HUDEP-2 (cell line): ENCODE data around the gene KRTAP10-1.
"Not testable (repeated sequence)": the region's sequence is repeated elsewhere in the genome, so short reads cannot be mapped to it uniquely, and the experiment has no call there.

Source experiments
- DNase-seq, 76 experiments: peaks; one replicate each; lab custom pipeline; 2025; ENCODE audit not compliant: unreplicated experiment in 76 of 76; lab: John Stamatoyannopoulos, UW

KRTAP10-1 gene

GRCh38 chr21:44571844-44572782, 32.1 kb upstream of the KRTAP10-1 start:
- DNase-seq: no peak

GRCh38 chr21:44571296-44571695, 31.3 kb upstream of the KRTAP10-1 start:
- no peak for DNase-seq

DNA sequence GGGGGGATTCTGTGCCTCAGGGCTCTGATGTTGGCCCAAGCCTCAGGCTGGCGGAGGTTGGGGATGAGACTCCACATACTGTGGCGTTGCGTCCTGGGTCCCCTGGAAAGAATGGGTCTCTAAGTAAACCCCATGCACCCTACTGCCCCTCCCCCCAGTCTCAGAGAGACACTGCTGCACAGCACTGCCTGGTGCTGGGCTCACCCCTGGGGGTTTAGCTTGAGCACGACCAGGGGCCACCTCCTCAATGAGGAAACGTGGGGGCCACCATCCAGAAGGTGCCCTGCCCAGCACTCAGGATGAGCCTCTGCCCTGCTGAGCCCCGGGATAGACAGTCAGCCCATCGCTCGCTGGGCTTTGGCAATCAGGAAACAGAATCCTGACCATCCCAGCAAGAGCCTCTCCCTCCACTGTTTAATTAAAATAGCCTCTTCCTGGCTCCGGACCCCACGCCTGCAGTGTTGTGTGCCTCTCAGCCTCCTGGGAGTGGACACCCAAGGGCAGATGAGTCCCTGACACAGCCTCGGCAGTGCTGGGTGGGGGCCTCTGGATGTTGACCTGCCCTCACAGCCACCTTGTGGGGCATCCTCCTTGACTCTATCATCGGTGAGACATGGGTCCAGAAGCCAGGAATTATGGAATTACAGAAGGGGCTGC, 30.0 kb upstream of the KRTAP10-1 start:
- no peak for DNase-seq

- no peak for DNase-seq
Measured at GRCh38 chr21:44568667-44569556, 28.9 kb upstream of the KRTAP10-1 start.

DNA sequence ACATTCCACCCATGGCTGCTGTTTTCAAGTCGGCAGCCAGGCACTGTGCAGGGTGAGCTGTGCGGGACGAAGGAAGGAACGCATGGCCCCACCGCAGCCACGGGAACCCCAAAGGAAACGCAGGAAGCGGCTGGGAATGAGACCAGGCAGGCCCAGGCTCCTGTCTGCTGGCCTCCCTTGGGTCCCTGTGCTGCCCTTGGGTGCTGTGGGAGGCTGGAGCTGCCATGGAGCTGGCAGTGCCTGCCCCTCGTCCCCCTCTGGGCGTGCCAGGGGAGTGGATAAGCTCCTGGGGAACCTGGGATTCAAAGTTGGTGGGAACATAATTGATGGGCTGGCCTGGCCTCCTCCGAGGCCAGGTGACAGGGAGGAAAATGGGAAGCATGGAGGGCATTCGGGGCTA, 28.3 kb upstream of the KRTAP10-1 start:
- DNase-seq: no peak

GRCh38 chr21:44567481-44568171, 27.6 kb upstream of the KRTAP10-1 start:
- DNase-seq: no peak

DNA sequence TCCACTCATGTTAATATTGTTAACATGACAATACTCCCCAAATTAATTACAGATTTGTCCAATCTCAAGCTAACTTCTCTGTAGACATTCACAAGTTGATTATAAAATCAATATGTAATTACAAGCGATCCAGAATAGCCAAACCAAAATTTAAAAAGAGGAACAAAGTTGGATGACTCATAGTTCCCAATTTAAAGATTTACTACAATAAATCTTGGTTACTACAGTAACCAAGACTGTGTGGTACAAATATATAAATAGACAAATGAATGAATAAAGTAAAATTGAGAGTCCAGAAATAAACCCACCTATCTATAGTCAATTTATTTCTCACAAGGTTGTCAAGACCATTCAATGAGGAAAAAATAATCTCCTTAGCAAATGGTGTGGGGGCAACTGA, 26.4 kb upstream of the KRTAP10-1 start:
- no peak for DNase-seq

DNA sequence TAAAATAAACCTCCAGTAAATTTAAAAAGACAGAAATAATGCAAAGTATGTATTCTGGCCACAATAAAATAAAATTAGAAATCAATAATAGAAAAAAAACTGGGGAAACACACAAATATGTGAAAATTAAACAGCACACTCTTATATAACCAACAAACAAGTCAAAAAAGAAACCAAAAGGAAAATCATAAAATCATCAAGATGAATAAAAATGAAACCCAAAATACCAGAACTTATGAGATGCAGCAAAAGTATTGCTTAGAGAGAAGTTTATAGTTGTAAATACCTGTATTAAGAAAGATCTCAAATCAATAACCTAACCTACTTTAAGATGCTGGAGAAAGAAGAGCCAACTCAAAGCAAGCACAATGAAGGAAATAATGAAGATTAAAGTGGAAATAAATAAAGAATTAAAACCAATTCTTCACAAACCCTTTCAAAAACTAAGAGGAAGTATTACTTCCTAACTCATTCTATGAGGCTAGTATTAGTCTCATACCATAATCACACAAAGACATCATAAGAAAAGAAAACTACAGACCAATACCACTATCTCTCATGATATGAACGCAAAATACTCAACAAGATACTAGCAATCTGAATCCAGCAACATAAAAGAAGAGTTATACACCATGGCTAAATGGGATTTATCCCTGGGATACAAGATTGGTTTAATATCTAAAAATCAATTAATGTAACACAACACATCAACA, 25.0 kb upstream of the KRTAP10-1 start:
- DNase-seq: no peak

DNA sequence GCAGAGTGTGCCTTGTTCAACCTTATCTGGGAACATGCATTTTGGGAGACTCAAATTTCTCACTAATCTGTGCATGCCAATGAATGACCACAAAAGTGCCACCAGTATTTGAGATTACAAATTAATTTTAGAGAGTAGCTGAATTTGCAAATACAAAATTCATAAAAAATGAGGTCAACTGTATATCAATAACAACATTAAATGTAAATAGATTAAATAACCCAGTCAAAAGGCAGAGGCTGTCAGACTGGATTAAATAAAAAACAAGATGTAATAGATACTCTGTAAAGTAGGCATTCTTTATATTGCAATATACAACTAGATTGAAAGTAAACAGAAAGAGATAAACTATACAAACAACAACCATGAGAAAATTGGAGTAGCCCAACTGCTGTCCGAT, 24.1 kb upstream of the KRTAP10-1 start:
- DNase-seq: no peak

DNA sequence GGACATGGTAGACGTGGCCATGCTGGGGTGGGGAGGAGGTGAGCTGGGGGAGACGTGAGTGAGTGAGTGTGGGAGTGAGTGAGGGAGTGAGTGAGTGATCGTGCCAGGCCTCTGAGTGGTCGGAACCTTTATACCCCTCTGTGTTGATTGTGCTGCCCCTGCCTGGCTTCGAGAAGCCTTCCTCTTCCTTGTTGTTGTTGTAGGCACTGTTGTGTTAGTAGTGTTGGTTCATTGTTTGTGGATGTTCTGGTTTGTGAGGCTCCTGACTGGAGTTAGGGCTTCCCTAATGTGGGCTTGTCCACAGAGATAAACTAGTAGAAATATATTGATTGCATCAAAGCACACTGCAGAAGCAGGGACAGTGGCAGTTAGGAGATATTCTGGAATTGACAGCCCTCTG, 18.7 kb upstream of the KRTAP10-1 start, which contains the start of gene KRTAP10-3:
Gene KRTAP10-3 (minus strand): TSS at position 101 of the 400 bp plus-strand sequence. CDS start 80 bp downstream, at position 21.
- no peak for DNase-seq

GRCh38 chr21:44558329-44558675, 18.3 kb upstream of the KRTAP10-1 start:
- not testable (repeated sequence) for DNase-seq

- no peak for DNase-seq
Measured at GRCh38 chr21:44557491-44558328, 17.7 kb upstream of the KRTAP10-1 start.

DNA sequence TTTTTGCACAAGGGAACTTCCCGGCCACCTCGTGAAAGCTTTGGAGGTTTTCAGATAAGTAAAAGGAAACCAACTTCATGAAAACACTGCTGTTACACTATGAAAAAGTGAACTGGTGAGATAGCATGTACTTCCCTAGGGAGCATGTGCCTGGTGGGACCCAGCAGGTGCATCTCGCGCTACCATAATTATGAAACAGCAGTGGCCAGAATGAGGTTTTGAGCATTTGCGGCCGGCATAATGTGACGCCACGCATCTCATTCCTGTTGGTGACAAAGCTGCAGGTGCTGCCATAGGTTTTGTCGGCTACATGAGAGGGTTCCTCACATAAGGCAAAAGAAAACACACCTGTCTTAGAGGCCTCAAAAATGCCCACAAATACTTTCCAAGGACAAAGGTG, 16.9 kb upstream of the KRTAP10-1 start:
- no peak for DNase-seq

GRCh38 chr21:44555200-44555875, 15.3 kb upstream of the KRTAP10-1 start:
- DNase-seq: no peak

DNA sequence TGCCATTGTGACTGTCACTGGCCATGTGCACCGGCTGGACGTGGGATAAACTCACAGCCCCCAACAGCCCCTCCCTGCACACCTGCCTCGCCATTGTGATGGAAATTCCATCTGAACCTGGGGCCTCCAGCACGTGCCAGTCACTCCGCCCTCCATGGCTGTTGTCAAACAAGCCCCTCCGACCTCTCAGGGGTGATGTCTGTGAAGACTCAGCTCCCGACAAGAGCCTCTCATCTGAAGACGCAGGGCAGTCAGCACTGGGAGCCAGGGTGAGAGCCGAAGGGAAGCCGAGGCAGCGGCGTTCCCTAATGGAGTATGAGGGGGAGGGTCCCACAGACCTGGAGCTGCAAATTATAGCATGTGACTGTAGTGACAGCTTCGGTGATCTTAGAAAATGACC, 12.7 kb upstream of the KRTAP10-1 start:
- DNase-seq: no peak

DNA sequence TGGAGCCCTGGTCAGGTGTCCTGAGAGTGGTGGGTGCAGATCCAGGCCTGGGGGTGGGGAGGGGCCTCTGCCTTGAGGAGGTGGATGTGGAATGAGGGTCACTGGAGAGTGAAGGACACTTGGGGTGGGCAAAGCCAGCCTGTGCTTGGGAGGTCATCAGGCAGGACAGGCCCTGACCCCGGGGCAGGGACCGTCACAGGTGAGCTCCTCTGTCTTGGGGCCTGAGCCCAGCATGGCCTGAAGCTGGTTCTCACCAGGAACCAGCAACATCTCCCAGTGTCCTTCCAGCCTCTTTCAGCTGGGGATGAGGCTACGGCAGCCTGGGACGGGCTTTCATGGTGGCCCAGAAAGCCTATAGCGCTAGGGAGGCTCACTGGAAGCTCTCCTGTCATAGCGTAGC, 12.1 kb upstream of the KRTAP10-1 start:
- no peak for DNase-seq

DNA sequence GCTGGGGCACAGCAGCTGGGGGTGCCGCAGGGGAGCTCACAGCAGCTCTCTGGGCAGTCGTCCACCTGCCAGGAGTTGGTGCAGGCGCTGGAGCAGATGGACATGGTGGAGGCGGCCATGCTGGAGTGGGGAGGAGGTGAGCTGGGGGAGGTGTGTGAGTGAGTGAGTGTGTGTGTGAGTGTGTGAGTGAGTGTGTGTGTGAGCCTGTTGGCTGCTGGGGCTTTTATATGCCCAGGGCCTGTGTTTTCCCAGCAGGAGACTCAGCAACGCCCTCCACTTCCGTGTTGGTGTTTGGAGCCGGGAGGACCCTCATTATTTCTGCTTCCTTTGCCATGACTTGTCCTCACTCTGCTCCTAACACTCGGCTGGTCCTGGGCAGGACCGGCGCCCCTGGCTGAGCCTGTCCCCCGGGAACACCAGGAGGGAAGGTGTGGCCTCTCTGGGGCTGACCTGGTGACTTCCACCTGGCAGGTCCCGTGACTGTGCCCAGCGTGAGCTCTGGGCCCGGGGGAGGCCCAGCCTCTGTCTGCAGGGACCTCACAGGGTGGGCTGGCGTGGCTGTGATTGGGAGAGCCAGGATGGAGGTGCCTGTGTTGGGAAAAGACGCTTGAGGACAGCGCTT, 11.5 kb upstream of the KRTAP10-1 start, which contains the start of gene KRTAP10-2:
Gene KRTAP10-2 (minus strand): TSS at position 166 of the 622 bp plus-strand sequence. CDS start 47 bp downstream, at position 119.
- no peak for DNase-seq

- DNase-seq: no peak
Measured at GRCh38 chr21:44550807-44551206, 10.8 kb upstream of the KRTAP10-1 start.
